ENCODE data around the gene BFSP2.

Gene BFSP2

GRCh38 chr3:133419151-133419909, 19.5 kb downstream of the BFSP2 start:
- TF ChIP-seq CTCF (IDR thresholded peaks at IDR 0.05; ENCODE audit: control extremely low read depth, extremely low read depth, low read depth, missing control alignments), result no peak
- CTCF ChIA-PET, result no interaction called here
- DNase-seq (ENCODE audit: extremely low spot score), result no peak
- POLR2A ChIA-PET, result no interaction called here

GRCh38 chr3:133424937-133425869, 25.3 kb downstream of the BFSP2 start:
- no peak for DNase-seq (ENCODE audit: extremely low spot score)
- ChIA-PET CTCF (interaction anchor here (1.0 to 3.7 kb wide), 17 partner anchors 12 to 699 kb away, joined by 3 to 21 read pairs (median 4); no protein-coding TSS in a partner anchor), POLR2A (interaction anchor here (0.6 kb wide), 1 partner anchor 16 kb away, joined by 8 read pairs; no protein-coding TSS in a partner anchor)
- TF ChIP-seq CTCF (IDR thresholded peaks at IDR 0.05; ENCODE audit: control extremely low read depth, extremely low read depth, low read depth, missing control alignments), result no peak

- TF ChIP-seq CTCF (IDR thresholded peaks at IDR 0.05; ENCODE audit: control extremely low read depth, extremely low read depth, low read depth, missing control alignments), result no peak
- no peak for DNase-seq (ENCODE audit: extremely low spot score)
- ChIA-PET CTCF (interaction anchor here (1.0 kb wide), 1 partner anchor 384 kb away, joined by 4 read pairs; no protein-coding TSS in a partner anchor), POLR2A (interaction anchor here (0.6 kb wide), 1 partner anchor 15 kb away, joined by 8 read pairs; no protein-coding TSS in a partner anchor)
These were observed 26.0 kb downstream of the BFSP2 start for GRCh38 chr3:133425898-133426297.

GRCh38 chr3:133426721-133427120, 26.9 kb downstream of the BFSP2 start:
- no peak for DNase-seq (ENCODE audit: extremely low spot score)
- no peak for TF ChIP-seq CTCF (IDR thresholded peaks at IDR 0.05; ENCODE audit: control extremely low read depth, extremely low read depth, low read depth, missing control alignments)
- ChIA-PET POLR2A (no interaction called here), CTCF (interaction anchor here (1.0 kb wide), 1 partner anchor 385 kb away, joined by 4 read pairs; no protein-coding TSS in a partner anchor)

- no peak for TF ChIP-seq CTCF (IDR thresholded peaks at IDR 0.05; ENCODE audit: control extremely low read depth, extremely low read depth, low read depth, missing control alignments)
- DNase-seq (ENCODE audit: extremely low spot score), result no peak
- POLR2A ChIA-PET, result no interaction called here
- CTCF ChIA-PET, result no interaction called here
These were observed 28.7 kb downstream of the BFSP2 start for GRCh38 chr3:133428552-133428951.

- no peak for DNase-seq (ENCODE audit: extremely low spot score)
- ChIA-PET POLR2A (no interaction called here), CTCF (no interaction called here)
- TF ChIP-seq CTCF (IDR thresholded peaks at IDR 0.05; ENCODE audit: control extremely low read depth, extremely low read depth, low read depth, missing control alignments), result no peak
These were observed 29.2 kb downstream of the BFSP2 start for GRCh38 chr3:133429063-133429462.
